H1 (cell line): ENCODE measurements around the gene GALNT9. TPM values are rescaled to one million over a fixed set of nuclear protein-coding genes. Genes with fewer than 3 reads are reported as not detected.
A peak's percentile ranks its signal among the peaks of the same experiment; 100 is the strongest.

Experiments used
- BCL11A ChIP-seq, 2 experiments: IDR thresholded peaks; one replicate each; pipeline ENCODE4 v1.6.1; 2011; ENCODE audit warnings: low read depth in 2 of 2, low read length in 2 of 2, mild to moderate bottlenecking in 2 of 2
- CHD1 ChIP-seq: IDR thresholded peaks from 2 replicates; pipeline ENCODE4 v1.6.1; 2012; ENCODE audit warnings: low read depth, low read length, improper control_type of control experiment
- CTCF ChIP-seq, 3 experiments: IDR thresholded peaks; 1 replicate in 2 of 3; 2 replicates in 1 of 3; pipeline versions ENCODE4 v1.5.1 to v1.6.1; 2011; ENCODE audit warnings: low read length in 3 of 3, mild to moderate bottlenecking in 3 of 3, inconsistent platforms in 2 of 3, low read depth in 1 of 3, moderate library complexity in 1 of 3; ENCODE audit not compliant: insufficient read depth in 1 of 3; ENCODE audit errors: control extremely low read depth in 1 of 3
- E2F6 ChIP-seq: IDR thresholded peaks from 2 replicates; pipeline ENCODE4 v1.6.1; 2012; ENCODE audit warnings: inconsistent platforms
- FOSL1 ChIP-seq: IDR thresholded peaks from 2 replicates; pipeline ENCODE4 v1.6.1; 2011; ENCODE audit warnings: mild to moderate bottlenecking, low read depth, low read length, moderate library complexity; ENCODE audit not compliant: insufficient read depth
- JUND ChIP-seq: IDR thresholded peaks from 2 replicates; pipeline ENCODE4 v1.6.1; 2011; ENCODE audit warnings: mild to moderate bottlenecking, improper control_type of control experiment, low read length
- MAFK ChIP-seq: IDR thresholded peaks from 2 replicates; pipeline ENCODE4 v1.6.1; 2012; ENCODE audit warnings: low read depth, mild to moderate bottlenecking, improper control_type of control experiment, low read length
- PHF8 ChIP-seq: fragments of 200-600 bp; sonication (generic); conservative IDR thresholded peaks from 2 replicates; pipeline ENCODE4 v1.7.1; 2012; ENCODE audit warnings: low read depth, mild to moderate bottlenecking, inconsistent platforms, low read length, moderate library complexity
- RBBP5 ChIP-seq: IDR thresholded peaks from 2 replicates; pipeline ENCODE4 v1.7.1; 2012; ENCODE audit warnings: low read depth, mild to moderate bottlenecking, inconsistent platforms, low read length, moderate library complexity, borderline replicate concordance
- SIN3A ChIP-seq, 2 experiments: IDR thresholded peaks in 1 of 2; conservative IDR thresholded peaks in 1 of 2; 2 replicates each; pipeline ENCODE4 v1.6.1; 2011 to 2012; ENCODE audit warnings: low read length in 2 of 2, improper control_type of control experiment in 1 of 2, low read depth in 1 of 2, mild to moderate bottlenecking in 1 of 2
- SP1 ChIP-seq: IDR thresholded peaks from 2 replicates; pipeline ENCODE4 v1.6.1; 2011; ENCODE audit warnings: low read depth, low read length
- SP2 ChIP-seq: IDR thresholded peaks from 2 replicates; pipeline ENCODE4 v1.6.1; 2012; ENCODE audit warnings: mild to moderate bottlenecking, low read length, inconsistent platforms
- SUZ12 ChIP-seq: fragments of 200-600 bp; sonication (generic); IDR thresholded peaks from 2 replicates; pipeline ENCODE4 v1.6.1; 2012; ENCODE audit warnings: mild to moderate bottlenecking, inconsistent platforms, low read length, moderate library complexity, mixed read lengths
- TAF1 ChIP-seq: IDR thresholded peaks from 2 replicates; pipeline ENCODE4 v1.6.1; 2011; ENCODE audit warnings: mild to moderate bottlenecking, low read depth, low read length
- TEAD4 ChIP-seq: IDR thresholded peaks from 2 replicates; pipeline ENCODE4 v1.6.1; 2012; ENCODE audit warnings: low read depth, low read length, inconsistent platforms, mixed read lengths
- polyA plus RNA-seq, 7 experiments: library from polyadenylated mRNA; depleted of rRNA in 3 of 7; stranded (reverse) in 5 of 7; unstranded in 2 of 7; fragments of >200 nt in 5 of 7; fragments of 200-250 nt in 2 of 7; gene quantifications; 1 replicate in 5 of 7; 2 replicates in 1 of 7; 4 replicates in 1 of 7; pipeline versions ENCODE4 v1.2.1 to v1.2.3, GENCODE V29; 2011 to 2013; ENCODE audit warnings: missing spikeins in 2 of 7, mixed read lengths in 2 of 7
- total RNA-seq: library from RNA; stranded (reverse); fragmentation: NEBNext Ultra II Directional; extraction: Animal tissue kit (Norgen Biotek cat#: 25700); gene quantifications from 2 replicates; pipeline ENCODE4 v1.2.1, GENCODE V29; 2021
- TF ChIP-seq, protein P1 (sequence below): IDR thresholded peaks from 2 replicates; pipeline ENCODE4 v1.6.1; 2012; ENCODE audit warnings: low read length, inconsistent platforms
- TF ChIP-seq, protein P2 (sequence below): IDR thresholded peaks from 2 replicates; pipeline ENCODE4 v1.6.1; 2011; ENCODE audit warnings: low read length, improper control_type of control experiment
- TF ChIP-seq, protein P3 (sequence below): IDR thresholded peaks from 2 replicates; pipeline ENCODE4 v1.6.1; 2012; ENCODE audit warnings: inconsistent platforms

GALNT9 gene
- total and polyA plus RNA-seq, 2 of the 8 experiments (the other 6 are each of a cell fraction or from before 2014, with no cell fraction given) = 2.0 to 3.6 TPM

GRCh38 chr12:132190012-132190755 is 139.2 kb downstream of the GALNT9 start (continued):
- TF ChIP-seq CTCF (IDR thresholded peaks at IDR 0.05; ENCODE audit: control extremely low read depth in 1 of 3, insufficient read depth in 1 of 3, low read depth in 1 of 3, low read length in 3 of 3) = no peak
- peak; percentile 66; the same call in 1 of the 2 replicates for TF ChIP-seq SUZ12
- TF ChIP-seq CHD1 = no peak
- TF ChIP-seq E2F6 = peak; percentile 61
- TF ChIP-seq JUND = no peak
- TF ChIP-seq BCL11A (IDR thresholded peaks at IDR 0.05; ENCODE audit: low read depth in 2 of 2, low read length in 2 of 2) = no peak
- TF ChIP-seq FOSL1 = no peak
- TF ChIP-seq TAF1 = no peak
- TF ChIP-seq TEAD4 = no peak
- TF ChIP-seq MAFK = no peak
- TF ChIP-seq, protein P1, sequence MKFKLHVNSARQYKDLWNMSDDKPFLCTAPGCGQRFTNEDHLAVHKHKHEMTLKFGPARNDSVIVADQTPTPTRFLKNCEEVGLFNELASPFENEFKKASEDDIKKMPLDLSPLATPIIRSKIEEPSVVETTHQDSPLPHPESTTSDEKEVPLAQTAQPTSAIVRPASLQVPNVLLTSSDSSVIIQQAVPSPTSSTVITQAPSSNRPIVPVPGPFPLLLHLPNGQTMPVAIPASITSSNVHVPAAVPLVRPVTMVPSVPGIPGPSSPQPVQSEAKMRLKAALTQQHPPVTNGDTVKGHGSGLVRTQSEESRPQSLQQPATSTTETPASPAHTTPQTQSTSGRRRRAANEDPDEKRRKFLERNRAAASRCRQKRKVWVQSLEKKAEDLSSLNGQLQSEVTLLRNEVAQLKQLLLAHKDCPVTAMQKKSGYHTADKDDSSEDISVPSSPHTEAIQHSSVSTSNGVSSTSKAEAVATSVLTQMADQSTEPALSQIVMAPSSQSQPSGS = no peak
- TF ChIP-seq PHF8 = no peak
- TF ChIP-seq SP1 = no peak
- TF ChIP-seq SP2 = no peak
- TF ChIP-seq SIN3A (conservative IDR thresholded peaks at IDR 0.05 in 1 of 2, IDR thresholded peaks at IDR 0.05 in 1 of 2; ENCODE audit: low read depth in 1 of 2, low read length in 2 of 2) = no peak
- TF ChIP-seq, protein P2, sequence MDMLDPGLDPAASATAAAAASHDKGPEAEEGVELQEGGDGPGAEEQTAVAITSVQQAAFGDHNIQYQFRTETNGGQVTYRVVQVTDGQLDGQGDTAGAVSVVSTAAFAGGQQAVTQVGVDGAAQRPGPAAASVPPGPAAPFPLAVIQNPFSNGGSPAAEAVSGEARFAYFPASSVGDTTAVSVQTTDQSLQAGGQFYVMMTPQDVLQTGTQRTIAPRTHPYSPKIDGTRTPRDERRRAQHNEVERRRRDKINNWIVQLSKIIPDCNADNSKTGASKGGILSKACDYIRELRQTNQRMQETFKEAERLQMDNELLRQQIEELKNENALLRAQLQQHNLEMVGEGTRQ = no peak
- TF ChIP-seq RBBP5 = no peak
- TF ChIP-seq, protein P3, sequence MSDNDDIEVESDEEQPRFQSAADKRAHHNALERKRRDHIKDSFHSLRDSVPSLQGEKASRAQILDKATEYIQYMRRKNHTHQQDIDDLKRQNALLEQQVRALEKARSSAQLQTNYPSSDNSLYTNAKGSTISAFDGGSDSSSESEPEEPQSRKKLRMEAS = 0 out of 2 replicates have a peak, but pooled peaks have one; percentile 28
